Endothelial cell of umbilical vein (primary cell): ENCODE data around the gene PRR23C. TPM values are rescaled to one million over a fixed set of nuclear protein-coding genes. Genes with fewer than 3 reads are reported as not detected.

Experiments
- Bru-seq: library from RNA; stranded (reverse); fragments of 400-500 nt; gene quantifications from one replicate; lab custom pipeline; 2021; lab: Mats Ljungman, UMichigan
- BruChase-seq, 2 experiments: library from RNA; stranded (reverse); fragments of 400-500 nt; gene quantifications; one replicate each; lab custom pipeline; 2021; lab: Mats Ljungman, UMichigan
- BruUV-seq: library from RNA; stranded (reverse); fragments of 400-500 nt; replicated peaks from 2 replicates; lab custom pipeline; 2021; lab: Mats Ljungman, UMichigan
- CTCF ChIA-PET: fragments of 300-600, 350-600 bp; sonication (Branson Sonifier 250); formaldehyde crosslinking; loops from one replicate; lab custom pipeline; 2021; ENCODE audit warnings: antibody characterized with exemption, inconsistent platforms; lab: Charles Lee
- POLR2A ChIA-PET: fragments of 300-600, 350-600 bp; sonication (Branson Sonifier 250); formaldehyde crosslinking; loops from one replicate; lab custom pipeline; 2021; ENCODE audit warnings: antibody characterized with exemption, inconsistent platforms; lab: Charles Lee
- DNase-seq: peaks from one replicate; pipeline ENCODE4 v3.0.0-alpha.2; 2011; ENCODE audit warnings: low read depth, low spot score
- FAIRE-seq: peaks from 2 replicates; lab custom pipeline; 2011; peaks lifted over from hg19 to GRCh38; lab: Jason Lieb, UNC
- H2AFZ ChIP-seq: 2 replicates; pipeline ENCODE4 v1.6.0; 2012; ENCODE audit warnings: low read depth, low read length, control low read depth, inconsistent platforms
- H3K27ac ChIP-seq: 2 replicates; pipeline ENCODE4 v1.5.1; 2011; ENCODE audit warnings: low read depth, mild to moderate bottlenecking, control low read depth, low read length, moderate library complexity; ENCODE audit not compliant: insufficient read depth
- H3K27me3 ChIP-seq, 2 experiments: 2 replicates each; pipeline versions ENCODE4 v1.6.0 to v1.6.1; 2011; ENCODE audit warnings: low read length in 2 of 2, mixed read lengths in 1 of 2; ENCODE audit not compliant: control insufficient read depth in 2 of 2, insufficient read depth in 2 of 2
- H3K36me3 ChIP-seq, 2 experiments: 2 replicates in 1 of 2; 3 replicates in 1 of 2; pipeline ENCODE4 v1.5.1; 2011; ENCODE audit warnings: low read length in 2 of 2, mild to moderate bottlenecking in 1 of 2, moderate library complexity in 1 of 2; ENCODE audit not compliant: control insufficient read depth in 2 of 2, insufficient read depth in 2 of 2; ENCODE audit errors: extremely low read depth in 1 of 2
- H3K4me1 ChIP-seq: 3 replicates; pipeline ENCODE4 v1.5.1; 2011; ENCODE audit warnings: mild to moderate bottlenecking, low read length; ENCODE audit not compliant: control insufficient read depth, insufficient read depth; ENCODE audit errors: extremely low read depth
- H3K4me2 ChIP-seq: 2 replicates; pipeline ENCODE4 v1.6.1; 2011; ENCODE audit warnings: low read length, control low read depth, mixed read lengths; ENCODE audit not compliant: insufficient read depth
- H3K4me3 ChIP-seq, 3 experiments: fragments of 200-600 bp in 1 of 3; sonication (generic), shearing (Covaris generic) in 1 of 3; replicated peaks in 1 of 3; 2 replicates each; pipeline ENCODE4 v1.5.1; 2011 to 2016; ENCODE audit warnings: control low read depth in 3 of 3, low read length in 3 of 3, mild to moderate bottlenecking in 2 of 3, inconsistent platforms in 1 of 3, low read depth in 1 of 3, moderate library complexity in 1 of 3; ENCODE audit not compliant: insufficient read depth in 1 of 3
- H3K79me2 ChIP-seq: 2 replicates; pipeline ENCODE4 v1.6.0; 2012; ENCODE audit warnings: low read length, inconsistent platforms; ENCODE audit not compliant: control insufficient read depth, insufficient read depth
- H3K9ac ChIP-seq: replicated peaks from 2 replicates; pipeline ENCODE3; 2011; ENCODE audit warnings: low read length, control low read depth; ENCODE audit not compliant: insufficient read depth; ENCODE audit errors: extremely low read depth
- H3K9me1 ChIP-seq: replicated peaks from 3 replicates; pipeline ENCODE4 v1.6.0; 2011; ENCODE audit warnings: mild to moderate bottlenecking, low read length; ENCODE audit not compliant: control insufficient read depth, insufficient read depth; ENCODE audit errors: extremely low read depth
- H3K9me3 ChIP-seq: replicated peaks from 2 replicates; pipeline ENCODE4 v1.5.1; 2012; ENCODE audit warnings: low read length, inconsistent platforms; ENCODE audit not compliant: control insufficient read depth, insufficient read depth
- H4K20me1 ChIP-seq: replicated peaks from 2 replicates; pipeline ENCODE3; 2011; ENCODE audit warnings: mild to moderate bottlenecking, low read length; ENCODE audit not compliant: control insufficient read depth, insufficient read depth; ENCODE audit errors: extremely low read depth
- CTCF ChIP-seq, 2 donors: IDR thresholded peaks; 1 replicate in 1 of 2; 2 replicates in 1 of 2; pipeline ENCODE4 v1.5.1; 2011; ENCODE audit warnings: low read length in 2 of 2, mild to moderate bottlenecking in 2 of 2, moderate library complexity in 2 of 2, control low read depth in 1 of 2, inconsistent platforms in 1 of 2, low read depth in 1 of 2; ENCODE audit not compliant: insufficient read depth in 1 of 2; ENCODE audit errors: extremely low read depth in 1 of 2
- EZH2 ChIP-seq: IDR thresholded peaks from 2 replicates; pipeline ENCODE4 v1.6.1; 2012; ENCODE audit warnings: borderline replicate concordance, low read depth, mild to moderate bottlenecking, moderate library complexity, low read length, inconsistent platforms; ENCODE audit not compliant: severe bottlenecking
- FOS ChIP-seq: IDR thresholded peaks from 2 replicates; pipeline ENCODE4 v1.6.1; 2011; ENCODE audit warnings: mild to moderate bottlenecking, low read length, moderate library complexity, borderline replicate concordance; ENCODE audit not compliant: insufficient read depth
- GATA2 ChIP-seq: IDR thresholded peaks from 2 replicates; pipeline ENCODE4 v1.7.0; 2011; ENCODE audit warnings: low read depth, mild to moderate bottlenecking, moderate library complexity, mixed read lengths, low read length; ENCODE audit not compliant: insufficient read length, insufficient read depth
- JUN ChIP-seq: IDR thresholded peaks from 2 replicates; pipeline ENCODE4 v1.6.1; 2011; ENCODE audit warnings: borderline replicate concordance, low read depth; ENCODE audit not compliant: insufficient read length, insufficient read depth
- MAX ChIP-seq: IDR thresholded peaks from 2 replicates; pipeline ENCODE4 v1.6.1; 2011; ENCODE audit not compliant: insufficient read depth, insufficient read length
- MYC ChIP-seq: IDR thresholded peaks from one replicate; pipeline ENCODE4 v1.6.1; 2011; ENCODE audit warnings: mild to moderate bottlenecking, low read depth, low read length
- POLR2A ChIP-seq: IDR thresholded peaks from 2 replicates; pipeline ENCODE4 v1.6.1; 2012; ENCODE audit warnings: low read depth, mild to moderate bottlenecking, control low read depth, low read length
- POLR2AphosphoS5 ChIP-seq: IDR thresholded peaks from 2 replicates; pipeline ENCODE4 v1.6.1; 2012; ENCODE audit warnings: low read depth, mild to moderate bottlenecking, control low read depth, low read length, moderate library complexity; ENCODE audit not compliant: insufficient read depth
- dilution Hi-C: fragments of 300-500 bp; cut with MboI; formaldehyde crosslinking; loops from one replicate; pipeline ENCODE4 v1.15.0; 2019; ENCODE audit warnings: low sequenced_read_pairs; ENCODE audit not compliant: extremely low pct_ligation_motif_present
- intact Hi-C: fragments of 100-400 bp; cut with micrococcal nuclease; formaldehyde crosslinking; loops from one replicate; pipeline ENCODE4 v1.10.0; 2022
- long read RNA-seq: library from polyadenylated mRNA; stranded (forward); transcript quantifications from one replicate; pipeline ENCODE4 v2.0.0, GENCODE V29; 2021
- polyA minus RNA-seq, 3 experiments: library from RNA; depleted of rRNA, polyadenylated mRNA; stranded (reverse); fragments of >200 nt; gene quantifications; 1 replicate in 1 of 3; 2 replicates in 2 of 3; pipeline ENCODE4 v1.2.3, GENCODE V29; 2011
- polyA plus RNA-seq, 4 experiments: library from polyadenylated mRNA; depleted of rRNA in 3 of 4; stranded (reverse) in 3 of 4; unstranded in 1 of 4; fragments of >200 nt; gene quantifications; 2 replicates each; pipeline versions ENCODE4 v1.2.1 to v1.2.3, GENCODE V29; 2011 to 2012; ENCODE audit warnings: missing spikeins in 1 of 4
- total RNA-seq: library from RNA; stranded (reverse); gene quantifications from 2 replicates; pipeline ENCODE4 v1.2.3, GENCODE V29; 2021

PRR23C gene
- total RNA-seq (not detected in 2 replicates), polyA plus RNA-seq (not detected in 2 replicates), polyA minus RNA-seq (not detected in 2 replicates), Bru-seq, nascent RNA (not detected), BruChase-seq, experiment 1, labeled RNA remaining after a 6-hour chase (not detected), BruChase-seq, experiment 2, labeled RNA remaining after a 2-hour chase (not detected)
- polyA plus RNA-seq (2011; cell fraction: cytosol; rRNA removed) = not detected in 2 replicates
- polyA plus RNA-seq (2011; cell fraction: nucleus; rRNA removed) = not detected in 2 replicates
- polyA plus RNA-seq (2012) = not detected in 2 replicates
- polyA minus RNA-seq (2011; cell fraction: cytosol; rRNA and poly(A)+ RNA removed) = not detected
- not detected in 2 replicates for polyA minus RNA-seq (2011; cell fraction: nucleus; rRNA and poly(A)+ RNA removed)
- long read RNA-seq = 0 reads

GRCh38 chr3:139044366-139045210 is at the start of gene PRR23C:
Gene PRR23C (minus strand): TSS chr3:139044892. CDS start chr3:139044620, 272 bp downstream.
- no TSS peak for BruUV-seq
- no peak within 1 kb of the TSS for H3K27ac ChIP-seq
- dilution Hi-C loops = no loop called here
- H3K4me2 ChIP-seq = no peak within 1 kb of the TSS
- no peaks in the 10 kb centered on the region for H3K27me3 ChIP-seq
- H3K9me1 ChIP-seq = no peaks in the 10 kb centered on the region
- no peak for DNase-seq
- H3K79me2 ChIP-seq = no peaks in the 10 kb centered on the region
- CTCF ChIA-PET = no interaction called here
- no peaks in the 10 kb centered on the region for H3K9me3 ChIP-seq
- no peak within 1 kb of the TSS for H2AFZ ChIP-seq
- H4K20me1 ChIP-seq = no peaks in the 10 kb centered on the region
- FAIRE-seq = no peak
- no peaks in the 10 kb centered on the region for H3K4me1 ChIP-seq
- H3K9ac ChIP-seq = no peak within 1 kb of the TSS
- TF ChIP-seq EZH2 (no peak), FOS (no peak), CTCF (IDR thresholded peaks at IDR 0.05; ENCODE audit: extremely low read depth in 1 of 2, insufficient read depth in 1 of 2, low read depth in 1 of 2, low read length in 2 of 2) (no peak), POLR2A (no peak), POLR2AphosphoS5 (no peak), GATA2 (no peak), MYC (no peak), MAX (no peak), JUN (no peak)
- intact Hi-C loops = no loop called here
- POLR2A ChIA-PET = no interaction called here
- no peak within 1 kb of the TSS for H3K4me3 ChIP-seq
- H3K36me3 ChIP-seq = no peaks in the 10 kb centered on the region
